GM12875 (cell line): ENCODE data around the gene KCNMA1.

Source experiments
- H3K4me3 ChIP-seq: one replicate; pipeline ENCODE4 v1.5.1; 2011; ENCODE audit warnings: low read depth, low read length, control low read depth
- CTCF ChIP-seq: IDR thresholded peaks from 2 replicates; pipeline ENCODE4 v1.5.1; 2011; ENCODE audit warnings: low read depth, mild to moderate bottlenecking, control low read depth, inconsistent platforms, low read length, moderate library complexity, borderline replicate concordance; ENCODE audit not compliant: insufficient read depth

KCNMA1 gene

DNA sequence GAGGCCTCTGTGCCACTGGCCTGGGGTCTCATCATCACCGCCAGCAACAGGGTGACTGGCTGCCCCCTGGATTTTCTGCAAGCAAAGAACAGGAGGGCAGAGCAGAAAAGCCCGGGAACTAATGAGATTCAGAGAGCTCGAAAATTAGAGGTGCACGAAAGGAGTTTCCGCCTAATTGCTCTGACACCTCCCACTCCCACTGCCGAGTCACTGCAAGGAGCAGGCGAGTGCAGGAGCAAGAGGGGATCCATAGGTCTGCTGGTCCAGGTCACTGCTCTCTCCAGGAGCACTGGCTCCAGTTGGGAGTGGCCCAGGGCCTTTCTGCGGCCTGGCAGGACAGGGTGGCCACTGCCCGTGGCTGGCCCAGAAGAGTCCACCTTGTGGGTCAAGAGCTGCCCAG, 276.2 kb downstream of the KCNMA1 start:
- no peak overlapping the region for H3K4me3 ChIP-seq
- TF ChIP-seq CTCF: no peak

DNA sequence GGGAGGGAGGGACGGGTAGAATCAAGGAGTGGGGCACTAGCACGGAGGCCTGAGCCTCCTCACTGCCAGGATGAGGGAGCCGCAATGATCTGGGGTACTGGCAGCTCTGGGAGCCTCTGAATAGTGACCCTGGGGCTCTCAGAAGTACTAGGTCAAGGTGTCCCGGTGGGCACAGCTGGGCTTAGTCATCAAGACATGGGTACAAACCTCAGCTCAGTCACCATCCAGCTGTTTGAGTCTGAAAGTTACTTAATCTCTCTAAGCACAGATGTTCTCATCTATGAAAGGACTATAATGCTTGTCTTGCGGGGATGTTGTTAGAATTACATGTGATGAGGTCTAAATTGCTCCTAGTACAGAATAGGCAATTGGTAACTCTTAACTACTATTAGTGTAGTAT, 276.8 kb downstream of the KCNMA1 start:
- no peak for TF ChIP-seq CTCF
- no peak overlapping the region for H3K4me3 ChIP-seq

GRCh38 chr10:77359950-77360520, 277.6 kb downstream of the KCNMA1 start:
- no peak for TF ChIP-seq CTCF
- no peak overlapping the region for H3K4me3 ChIP-seq

DNA sequence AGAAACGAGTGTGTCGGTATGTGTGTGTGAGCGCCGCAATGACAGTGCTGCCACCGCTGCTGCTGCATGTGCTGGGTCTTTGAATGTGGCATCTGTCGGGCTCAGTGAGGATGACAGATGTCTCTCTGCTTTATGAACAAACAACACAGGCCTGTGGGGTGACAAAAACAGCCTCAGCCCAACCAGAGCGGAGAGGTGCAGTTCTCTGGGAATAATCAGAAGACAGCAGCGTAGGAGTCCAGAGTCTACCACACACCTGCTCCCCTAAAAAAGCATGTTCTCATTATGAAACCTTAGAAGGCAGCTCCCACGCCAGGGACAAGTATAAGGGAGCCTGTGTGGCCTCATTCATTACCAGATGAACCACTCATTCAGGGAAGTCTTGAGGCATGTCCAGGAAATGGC, 278.3 kb downstream of the KCNMA1 start:
- TF ChIP-seq CTCF: no peak
- H3K4me3 ChIP-seq: no peak overlapping the region

- TF ChIP-seq CTCF: no peak
- no peak overlapping the region for H3K4me3 ChIP-seq
These were observed 279.0 kb downstream of the KCNMA1 start for GRCh38 chr10:77358656-77359055.

DNA sequence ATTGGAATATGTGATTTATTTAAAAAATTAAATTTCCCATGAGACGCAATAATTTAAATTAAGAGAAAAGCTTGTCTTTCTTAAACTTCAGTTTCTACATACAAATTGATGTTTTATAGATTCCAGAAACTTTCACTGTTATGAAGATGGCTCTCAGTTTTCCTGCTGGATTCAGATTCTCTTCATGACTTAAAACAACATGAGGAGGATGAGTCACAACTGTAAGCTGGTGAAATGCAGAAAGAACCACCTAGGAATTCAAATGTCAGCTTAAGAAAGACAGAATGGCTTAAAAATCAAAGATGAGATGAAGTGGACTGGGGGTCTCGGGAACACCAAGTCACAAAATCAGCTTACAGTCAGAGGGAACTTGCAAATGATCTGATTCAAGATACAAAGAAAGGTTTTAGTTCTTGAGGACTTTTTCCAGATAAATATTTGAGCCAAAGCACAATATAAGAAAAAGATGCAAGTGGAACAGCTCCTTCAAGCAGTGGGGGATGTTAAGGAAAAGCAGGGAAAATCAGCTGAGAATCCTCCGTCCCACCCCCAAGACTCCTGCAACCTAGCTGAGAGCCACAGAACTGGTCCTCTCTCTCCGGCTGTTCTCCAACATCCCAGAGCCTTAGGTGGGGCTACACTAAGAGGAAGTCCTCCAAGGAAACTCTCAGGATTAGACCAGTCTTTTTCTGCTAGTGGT, 279.8 kb downstream of the KCNMA1 start:
- TF ChIP-seq CTCF: no peak

DNA sequence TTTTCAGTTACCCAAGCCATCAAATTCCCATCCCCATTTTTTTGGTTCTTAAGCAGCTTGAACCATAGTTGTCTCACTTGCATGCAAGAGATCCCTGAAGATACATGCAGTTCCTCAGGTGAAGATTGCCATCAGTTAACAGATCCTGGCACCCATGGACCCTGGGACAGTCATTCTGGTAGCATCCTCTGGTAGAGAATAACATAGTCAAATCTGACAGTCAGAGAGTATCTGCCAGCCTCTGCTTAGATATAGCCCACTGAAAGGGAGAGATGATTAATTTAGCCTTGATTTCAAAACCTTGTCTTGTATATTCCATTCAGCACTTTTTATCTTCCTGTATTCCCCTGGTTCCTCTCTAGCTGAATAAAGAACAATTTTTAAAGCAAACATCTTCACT, 280.4 kb downstream of the KCNMA1 start:
- no peak for TF ChIP-seq CTCF

More for the DNA sequence above, 279.8 kb downstream of the KCNMA1 start:
- H3K4me3 ChIP-seq: no peak overlapping the region

More for the DNA sequence above, 280.4 kb downstream of the KCNMA1 start:
- no peak overlapping the region for H3K4me3 ChIP-seq
